Sigmoid colon (tissue), 7 donors: ENCODE measurements around the gene SDHAF3. TPM values are rescaled to one million over a fixed set of nuclear protein-coding genes. Genes with fewer than 3 reads are reported as not detected.

Experiments used
- DNase-seq: peaks from one replicate; pipeline ENCODE4 v3.0.0-alpha.2; 2019
- H3K27ac ChIP-seq, 4 donors: fragments of 200-600 bp; sonication (generic); one replicate each; pipeline ENCODE4 v1.5.1; 2016 to 2019; ENCODE audit warnings: mild to moderate bottlenecking in 1 of 4
- H3K27me3 ChIP-seq, 3 donors: fragments of 200-600 bp; sonication (generic); one replicate each; pipeline ENCODE4 v1.5.1; 2019; ENCODE audit warnings: mild to moderate bottlenecking in 1 of 3
- H3K36me3 ChIP-seq, 4 donors: fragments of 200-600 bp; sonication (generic); one replicate each; pipeline ENCODE4 v1.5.1; 2016 to 2019
- H3K4me1 ChIP-seq, 4 donors: fragments of 200-600 bp; sonication (generic); one replicate each; pipeline ENCODE4 v1.5.1; 2017 to 2019
- H3K4me3 ChIP-seq, 4 donors: fragments of 200-600 bp; sonication (generic); one replicate each; pipeline ENCODE4 v1.5.1; 2017 to 2019; ENCODE audit warnings: mild to moderate bottlenecking in 2 of 4, moderate library complexity in 1 of 4
- H3K9me3 ChIP-seq, 4 donors: fragments of 200-600 bp in 3 of 4; sonication (generic) in 3 of 4; one replicate each; pipeline versions ENCODE4 v1.5.1 to v1.6.1; 2013 to 2019
- EP300 ChIP-seq, 4 donors: sonication (generic); formaldehyde crosslinking; IDR thresholded peaks; one replicate each; pipeline ENCODE4 v1.6.1; 2017; ENCODE audit warnings: antibody characterized with exemption in 4 of 4
- POLR2A ChIP-seq, 2 donors: fragments of 450-650 bp; IDR thresholded peaks; one replicate each; pipeline ENCODE4 v1.6.1; 2016; ENCODE audit warnings: antibody characterized with exemption in 2 of 2, mild to moderate bottlenecking in 2 of 2, moderate library complexity in 2 of 2
- POLR2AphosphoS5 ChIP-seq, 4 donors: sonication (generic); formaldehyde crosslinking; IDR thresholded peaks; one replicate each; pipeline ENCODE4 v1.6.1; 2017; ENCODE audit warnings: antibody characterized with exemption in 4 of 4
- WGBS, 2 donors: extraction: QIAGEN DNeasy Blood & Tissue Kit; methylation state at CpG; one replicate each; pipeline ENCODE4 v1.1.7; 2013; 5-methylcytosine and 5-hydroxymethylcytosine counted together
- intact Hi-C: fragments of 100-400 bp; cut with DNase I; formaldehyde crosslinking; loops from one replicate; pipeline ENCODE4 v1.15.1; 2023
- polyA plus RNA-seq, 3 donors: library from polyadenylated mRNA; stranded (reverse); fragments of 200-250 nt; gene quantifications; one replicate each; pipeline ENCODE4 v1.2.3, GENCODE V29; 2013
- total RNA-seq, 4 donors: library from RNA; depleted of rRNA; stranded (reverse); fragments of >200 nt; gene quantifications; one replicate each; pipeline ENCODE4 v1.1.0, GENCODE V29; 2016
- TF ChIP-seq, protein P1 (sequence below), 4 experiments: fragments of 450-650 bp in 3 of 4; fragments of 200-600 bp in 1 of 4; IDR thresholded peaks; one replicate each; pipeline ENCODE4 v1.5.1; 2016 to 2019; ENCODE audit warnings: antibody characterized with exemption in 4 of 4, mild to moderate bottlenecking in 3 of 4, moderate library complexity in 2 of 4
- donor health status: healthy with polysubstance abuse.
- donor health status: Bipolar disorder and iron deficiency.
- donor health status: healthy.

The SDHAF3 gene
- total and polyA plus RNA-seq, 7 donors, result 3.3 to 28.4 (median 13.2) TPM

DNA sequence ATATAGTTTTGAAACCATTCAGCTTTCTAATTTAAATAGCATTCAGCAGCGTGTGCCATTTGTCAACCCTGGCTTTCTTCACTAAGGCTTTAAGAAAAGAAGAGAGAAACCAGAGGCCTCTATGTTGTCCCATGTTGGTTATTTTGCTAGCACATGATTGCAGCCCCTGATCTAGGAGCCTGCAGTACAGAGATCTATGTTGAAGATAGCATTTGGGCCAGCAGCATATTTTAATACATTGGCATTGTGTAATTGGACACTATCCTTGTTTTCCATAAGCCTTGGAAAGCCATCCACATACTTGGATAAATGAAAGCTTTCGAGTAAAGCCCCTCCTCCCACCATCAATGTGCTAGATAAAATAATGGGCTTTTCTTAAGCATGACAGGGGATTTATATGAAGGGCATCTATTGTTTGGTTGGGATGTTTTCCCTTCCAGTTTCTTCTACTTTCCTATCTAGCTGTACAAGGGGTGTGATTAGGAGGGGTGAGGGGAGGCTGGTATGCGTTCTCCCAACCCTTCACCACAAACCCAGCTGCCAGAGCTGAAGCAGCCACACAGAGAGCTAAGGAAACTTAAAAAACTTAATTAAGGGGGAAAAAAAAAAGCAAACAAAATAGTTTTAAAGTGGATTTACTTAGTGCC is 23.1 kb upstream of the SDHAF3 start:
- Histone ChIP-seq H3K4me1 (no peaks in the 10 kb centered on the region), H3K27me3 (peaks cover 0 to 3% (median 0%) of the 10 kb centered on the region in 3 donors), H3K36me3 (no peaks in the 10 kb centered on the region), H3K9me3 (no peaks in the 10 kb centered on the region), H3K4me3 (no peak overlapping the region), H3K27ac (no peak overlapping the region)
- no peak for DNase-seq
- TF ChIP-seq, protein P1, sequence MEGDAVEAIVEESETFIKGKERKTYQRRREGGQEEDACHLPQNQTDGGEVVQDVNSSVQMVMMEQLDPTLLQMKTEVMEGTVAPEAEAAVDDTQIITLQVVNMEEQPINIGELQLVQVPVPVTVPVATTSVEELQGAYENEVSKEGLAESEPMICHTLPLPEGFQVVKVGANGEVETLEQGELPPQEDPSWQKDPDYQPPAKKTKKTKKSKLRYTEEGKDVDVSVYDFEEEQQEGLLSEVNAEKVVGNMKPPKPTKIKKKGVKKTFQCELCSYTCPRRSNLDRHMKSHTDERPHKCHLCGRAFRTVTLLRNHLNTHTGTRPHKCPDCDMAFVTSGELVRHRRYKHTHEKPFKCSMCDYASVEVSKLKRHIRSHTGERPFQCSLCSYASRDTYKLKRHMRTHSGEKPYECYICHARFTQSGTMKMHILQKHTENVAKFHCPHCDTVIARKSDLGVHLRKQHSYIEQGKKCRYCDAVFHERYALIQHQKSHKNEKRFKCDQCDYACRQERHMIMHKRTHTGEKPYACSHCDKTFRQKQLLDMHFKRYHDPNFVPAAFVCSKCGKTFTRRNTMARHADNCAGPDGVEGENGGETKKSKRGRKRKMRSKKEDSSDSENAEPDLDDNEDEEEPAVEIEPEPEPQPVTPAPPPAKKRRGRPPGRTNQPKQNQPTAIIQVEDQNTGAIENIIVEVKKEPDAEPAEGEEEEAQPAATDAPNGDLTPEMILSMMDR (IDR thresholded peaks at IDR 0.05), result no peak
- TF ChIP-seq POLR2A (IDR thresholded peaks at IDR 0.05) (no peak), EP300 (IDR thresholded peaks at IDR 0.05) (no peak), POLR2AphosphoS5 (IDR thresholded peaks at IDR 0.05) (no peak)
- intact Hi-C loops, result no loop called here
- WGBS, 2 donors, result 76 to 79% methylated on average over 3 of the region's 3 CpGs

DNA sequence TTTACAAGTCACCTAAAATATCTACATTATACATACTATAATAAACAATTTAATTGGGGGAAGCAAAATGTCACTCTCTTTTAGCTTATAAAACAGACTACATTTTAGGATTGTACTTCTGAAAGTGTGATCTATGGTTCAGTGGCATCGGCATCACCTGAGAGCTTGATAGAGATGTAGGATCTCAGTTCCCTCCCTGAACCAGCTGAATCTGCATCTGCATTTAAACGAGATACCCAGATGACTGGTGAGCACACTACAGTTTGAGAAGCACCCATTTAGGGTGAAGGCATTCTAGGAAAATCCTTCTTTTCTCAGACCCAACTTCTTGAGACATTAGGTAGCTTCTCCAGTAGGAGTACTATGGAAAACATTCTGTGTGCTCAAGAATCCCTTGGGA is 21.5 kb upstream of the SDHAF3 start:
- intact Hi-C loops, result no loop called here
- no peak for TF ChIP-seq POLR2AphosphoS5 (IDR thresholded peaks at IDR 0.05)
- TF ChIP-seq EP300 (IDR thresholded peaks at IDR 0.05), result no peak
- TF ChIP-seq POLR2A (IDR thresholded peaks at IDR 0.05), result no peak
- TF ChIP-seq, protein P1 (IDR thresholded peaks at IDR 0.05), result no peak
- Histone ChIP-seq H3K9me3 (no peaks in the 10 kb centered on the region), H3K27me3 (peaks cover 0 to 3% (median 0%) of the 10 kb centered on the region in 3 donors), H3K27ac (no peak overlapping the region), H3K4me3 (no peak overlapping the region), H3K4me1 (no peaks in the 10 kb centered on the region), H3K36me3 (no peaks in the 10 kb centered on the region)
- WGBS, 2 donors, result 71 to 84% methylated on average over 2 of the region's 2 CpGs
- DNase-seq, result no peak

DNA sequence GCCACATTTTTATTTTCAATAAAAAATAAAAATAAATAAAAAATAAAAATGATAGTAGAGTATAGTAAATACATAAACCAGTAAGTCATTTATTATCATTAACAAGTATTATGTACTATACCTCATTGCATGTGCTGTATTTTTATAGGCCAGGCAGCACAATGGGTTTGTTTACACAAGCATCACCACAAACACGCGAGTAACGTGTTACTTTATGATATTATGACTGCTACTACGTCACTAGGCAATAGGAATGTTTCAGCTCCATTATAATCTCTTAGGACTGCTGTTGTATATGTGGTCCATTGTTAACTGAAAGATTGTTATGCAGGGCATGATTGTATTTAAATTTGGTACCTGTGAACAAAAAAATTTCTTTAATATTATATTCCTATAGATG is 20.8 kb upstream of the SDHAF3 start:
- 19 to 60% methylated on average over 4 of the region's 4 CpGs for WGBS, 2 donors
- peaks cover 0 to 3% (median 0%) of the 10 kb centered on the region in 3 donors for H3K27me3 ChIP-seq
- TF ChIP-seq POLR2AphosphoS5 (IDR thresholded peaks at IDR 0.05) (no peak), EP300 (IDR thresholded peaks at IDR 0.05) (no peak), POLR2A (IDR thresholded peaks at IDR 0.05) (no peak)
- TF ChIP-seq, protein P1 (IDR thresholded peaks at IDR 0.05), result no peak
- no peak overlapping the region for H3K4me3 ChIP-seq
- no peak for DNase-seq
- H3K4me1 ChIP-seq, result no peaks in the 10 kb centered on the region
- intact Hi-C loops, result no loop called here
- no peaks in the 10 kb centered on the region for H3K9me3 ChIP-seq
- H3K36me3 ChIP-seq, result no peaks in the 10 kb centered on the region
- no peak overlapping the region for H3K27ac ChIP-seq

DNA sequence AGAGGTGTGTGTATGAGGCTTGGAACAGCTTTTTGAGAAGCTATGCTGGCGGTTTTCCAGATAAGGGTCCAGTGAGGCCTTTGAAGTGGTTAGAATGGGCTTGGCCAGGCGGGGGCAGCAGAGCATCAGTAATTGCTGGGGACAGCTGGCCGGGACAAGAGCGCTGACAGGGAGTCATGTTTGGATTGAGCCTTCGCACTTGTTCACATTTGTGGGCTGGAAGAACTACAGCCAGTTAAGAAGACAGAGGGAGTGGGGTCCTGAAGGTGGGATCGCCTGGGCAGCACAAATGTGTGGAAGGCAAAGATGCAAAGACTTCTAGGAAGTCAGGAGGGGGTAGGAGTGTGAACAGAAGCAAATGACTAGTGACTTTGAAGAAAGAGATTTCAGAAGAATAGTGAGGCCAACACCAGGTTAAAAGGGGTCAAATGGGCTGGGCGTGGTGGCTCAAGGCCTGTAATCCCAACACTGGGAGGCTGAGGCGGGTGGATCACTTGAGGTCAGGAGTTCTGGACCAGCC is 12.7 kb upstream of the SDHAF3 start:
- no peak overlapping the region for H3K27ac ChIP-seq
- WGBS, 2 donors, result 12 to 18% methylated on average over 8 of the region's 8 CpGs
- intact Hi-C loops, result loop anchor here (1.0 to 10.0 kb wide), 2 partner anchors 75 to 730 kb away; no protein-coding TSS in a partner anchor
- H3K4me1 ChIP-seq, result peaks cover 0 to 6% (median 1%) of the 10 kb centered on the region in 4 donors
- peak; percentile 88 for DNase-seq
- H3K4me3 ChIP-seq, result no peak overlapping the region
- H3K27me3 ChIP-seq, result no peaks in the 10 kb centered on the region
- no peaks in the 10 kb centered on the region for H3K9me3 ChIP-seq
- TF ChIP-seq, protein P1 (IDR thresholded peaks at IDR 0.05), result peak; percentile 53 to 76 (median 68)
- no peak for TF ChIP-seq POLR2A (IDR thresholded peaks at IDR 0.05)
- H3K36me3 ChIP-seq, result no peaks in the 10 kb centered on the region
